Activated CD8-positive, alpha-beta T cell treated with anti-CD3 and anti-CD28 coated beads for 36 hours (primary cell): ENCODE results near the gene LIN28B. TPM values are rescaled to one million over a fixed set of nuclear protein-coding genes. Genes with fewer than 3 reads are reported as not detected.
"Not testable (repeated sequence)": the region's sequence is repeated elsewhere in the genome, so short reads cannot be mapped to it uniquely, and the experiment has no call there.

ENCODE experiments used
- ATAC-seq: fragments of 200-7000 bp; cut with Tn5 transposase; one replicate; pipeline ENCODE4 v1.10.0; 2021; ENCODE audit warnings: mild to moderate bottlenecking, moderate library complexity
- CTCF ChIA-PET: fragments of 350-600 bp; sonication (Branson Sonifier 250); formaldehyde crosslinking; loops from one replicate; lab custom pipeline; 2021; ENCODE audit warnings: antibody characterized with exemption; lab: Charles Lee
- POLR2A ChIA-PET: fragments of 350-600 bp; sonication (Branson Sonifier 250); formaldehyde crosslinking; loops from one replicate; lab custom pipeline; 2021; ENCODE audit warnings: antibody characterized with exemption; lab: Charles Lee
- DNase-seq: peaks from one replicate; pipeline ENCODE4 v3.0.0-alpha.2; 2020
- H3K27ac Mint-ChIP-seq: one replicate; pipeline ENCODE4 v1.8.0; 2021; ENCODE audit warnings: mild to moderate bottlenecking, mixed read lengths
- H3K27me3 Mint-ChIP-seq: one replicate; pipeline ENCODE4 v1.8.0; 2021; ENCODE audit warnings: mixed read lengths
- H3K36me3 Mint-ChIP-seq: one replicate; pipeline ENCODE4 v1.8.0; 2021; ENCODE audit warnings: low read depth, mixed read lengths
- H3K4me1 Mint-ChIP-seq: one replicate; pipeline ENCODE4 v1.8.0; 2021; ENCODE audit warnings: low read depth, mixed read lengths
- H3K4me3 Mint-ChIP-seq: one replicate; pipeline ENCODE4 v1.8.0; 2021; ENCODE audit warnings: mild to moderate bottlenecking, moderate library complexity, mixed read lengths
- H3K9me3 Mint-ChIP-seq: one replicate; pipeline ENCODE4 v1.8.0; 2021; ENCODE audit warnings: mixed read lengths
- CTCF ChIP-seq: fragments of 200-600 bp; IDR thresholded peaks from one replicate; pipeline ENCODE4 v1.8.0; 2022; ENCODE audit warnings: antibody characterized with exemption, mild to moderate bottlenecking
- intact Hi-C: fragments of 100-400 bp; cut with micrococcal nuclease; formaldehyde crosslinking; loops from one replicate; pipeline ENCODE4 v1.10.0; 2022
- total RNA-seq, 2 experiments: library from RNA; stranded (reverse); gene quantifications; one replicate each; pipeline ENCODE4 v1.2.3, GENCODE V29; 2021

LIN28B gene
- total RNA-seq, 2 experiments from 2014 or later = not detected

GRCh38 chr6:104969785-104970581 is 13.1 kb downstream of the LIN28B start:
- Mint-ChIP-seq H3K27me3 (no peaks in the 10 kb centered on the region), H3K9me3 (no peaks in the 10 kb centered on the region), H3K27ac (no peak overlapping the region), H3K4me1 (no peaks in the 10 kb centered on the region), H3K4me3 (no peak overlapping the region), H3K36me3 (no peaks in the 10 kb centered on the region)
- DNase-seq (no peak), ATAC-seq (no peak)
- CTCF ChIA-PET = interaction anchor here (1.1 kb wide), 1 partner anchor 72 kb away, joined by 3 read pairs; no protein-coding TSS in a partner anchor
- intact Hi-C loops = no loop called here
- POLR2A ChIA-PET = no interaction called here
- TF ChIP-seq CTCF = no peak

GRCh38 chr6:104973404-104973803 is 16.5 kb downstream of the LIN28B start:
- no peak for DNase-seq
- Mint-ChIP-seq H3K4me1 (no peaks in the 10 kb centered on the region), H3K9me3 (no peaks in the 10 kb centered on the region), H3K27ac (no peak overlapping the region), H3K27me3 (peaks cover 6% of the 10 kb centered on the region), H3K4me3 (no peak overlapping the region), H3K36me3 (no peaks in the 10 kb centered on the region)
- ChIA-PET CTCF (no interaction called here), POLR2A (no interaction called here)
- TF ChIP-seq CTCF = no peak
- intact Hi-C loops = no loop called here
- no peak for ATAC-seq

DNA sequence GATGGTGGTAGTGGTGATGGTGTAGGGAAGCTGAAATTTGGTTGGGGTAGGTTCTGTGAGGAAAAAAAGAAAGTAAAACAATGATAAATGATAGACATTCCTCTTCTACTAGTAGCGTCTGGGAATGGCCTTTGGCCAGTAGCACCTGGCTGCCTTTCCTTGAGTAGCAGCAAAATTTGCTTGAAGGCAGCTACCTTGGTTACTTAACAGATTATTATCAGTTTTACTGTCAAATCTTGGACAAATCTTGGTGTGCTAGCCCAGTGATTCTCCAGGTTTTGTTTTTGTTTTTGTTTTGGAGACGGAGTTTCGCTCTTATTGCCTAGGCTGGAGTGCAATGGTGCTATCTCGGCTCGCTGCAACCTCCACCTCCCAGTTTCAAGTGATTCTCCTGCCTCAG is 26.4 kb downstream of the LIN28B start:
- no peaks in the 10 kb centered on the region for H3K4me1 Mint-ChIP-seq
- no peak for TF ChIP-seq CTCF
- ATAC-seq (no peak), DNase-seq (no peak)
- peaks cover 8% of the 10 kb centered on the region for H3K27me3 Mint-ChIP-seq
- no peak overlapping the region for H3K4me3 Mint-ChIP-seq
- ChIA-PET CTCF (no interaction called here), POLR2A (no interaction called here)
- H3K27ac Mint-ChIP-seq = no peak overlapping the region
- intact Hi-C loops = no loop called here
- H3K36me3 Mint-ChIP-seq = no peaks in the 10 kb centered on the region
- no peaks in the 10 kb centered on the region for H3K9me3 Mint-ChIP-seq

DNA sequence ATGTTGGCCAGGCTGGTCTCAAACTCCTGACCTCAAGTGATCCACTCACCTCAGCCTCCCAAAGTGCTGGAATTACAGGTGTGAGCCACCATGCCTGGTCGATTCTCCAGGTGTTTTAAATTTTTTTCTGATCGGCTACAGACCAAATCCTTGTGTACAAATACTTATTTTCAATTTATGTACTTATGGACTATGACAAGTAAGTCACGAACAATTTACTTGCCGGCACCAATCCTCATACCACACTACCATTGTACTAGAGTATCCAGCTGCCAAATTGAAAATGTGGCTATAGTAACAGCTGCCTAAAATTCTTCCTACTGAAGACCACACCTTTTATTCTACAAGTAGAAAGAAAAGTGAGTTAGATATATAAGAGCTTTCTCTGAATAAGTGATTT is 26.9 kb downstream of the LIN28B start:
- Mint-ChIP-seq H3K4me3 (no peak overlapping the region), H3K36me3 (no peaks in the 10 kb centered on the region), H3K9me3 (no peaks in the 10 kb centered on the region), H3K27me3 (peaks cover 6% of the 10 kb centered on the region), H3K4me1 (no peaks in the 10 kb centered on the region), H3K27ac (no peak overlapping the region)
- DNase-seq = no peak
- intact Hi-C loops = no loop called here
- ChIA-PET POLR2A (no interaction called here), CTCF (no interaction called here)
- TF ChIP-seq CTCF = no peak
- no peak for ATAC-seq

DNA sequence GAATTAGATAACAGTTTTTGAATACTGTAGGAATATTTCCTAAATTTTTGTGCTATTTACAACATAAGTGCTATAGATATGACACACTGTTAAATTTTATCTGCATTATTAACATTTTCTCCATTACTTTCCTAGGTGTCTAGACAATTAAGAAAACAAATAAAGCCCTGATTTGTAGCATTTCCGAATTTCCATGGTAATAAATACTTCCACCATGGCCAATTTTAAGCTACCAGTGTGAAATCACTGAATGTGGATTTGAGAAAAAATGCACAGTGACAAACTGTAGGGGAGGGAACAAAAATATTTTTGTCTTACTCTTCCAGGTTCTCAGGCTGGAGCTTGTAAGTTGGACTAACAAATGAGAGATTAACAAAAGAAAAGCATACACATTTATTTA is 27.9 kb downstream of the LIN28B start:
- Mint-ChIP-seq H3K27ac (no peak overlapping the region), H3K9me3 (no peaks in the 10 kb centered on the region), H3K4me3 (no peak overlapping the region), H3K36me3 (no peaks in the 10 kb centered on the region), H3K4me1 (no peaks in the 10 kb centered on the region), H3K27me3 (peaks cover 4% of the 10 kb centered on the region)
- DNase-seq = no peak
- POLR2A ChIA-PET = no interaction called here
- intact Hi-C loops = no loop called here
- ATAC-seq = no peak
- CTCF ChIA-PET = no interaction called here
- no peak for TF ChIP-seq CTCF

GRCh38 chr6:104985875-104986274 is 29.0 kb downstream of the LIN28B start:
- H3K4me1 Mint-ChIP-seq, DNase-seq, H3K36me3 Mint-ChIP-seq, H3K9me3 Mint-ChIP-seq, intact Hi-C loops, ATAC-seq, H3K4me3 Mint-ChIP-seq, H3K27me3 Mint-ChIP-seq, POLR2A ChIA-PET, H3K27ac Mint-ChIP-seq: not testable (repeated sequence)
- CTCF ChIA-PET = interaction anchor here (1.2 kb wide), 1 partner anchor 60 kb away, joined by 3 read pairs; no protein-coding TSS in a partner anchor
